Measurements from ENCODE around the gene LMOD1.
"Not testable (repeated sequence)": the region's sequence is repeated elsewhere in the genome, so short reads cannot be mapped to it uniquely, and the experiment has no call there.

LMOD1 gene

GRCh38 chr1:201916649-201917249 lies 29.6 kb downstream of the LMOD1 start:
- Mint-ChIP-seq H3K9me3 (no peaks in the 10 kb centered on the region), H3K4me1 (no peaks in the 10 kb centered on the region), H3K4me3 (no peak overlapping the region), H3K27me3 (peaks cover 34% of the 10 kb centered on the region), H3K36me3 (no peaks in the 10 kb centered on the region), H3K27ac (no peak overlapping the region)
- no peak for DNase-seq
- CTCF ChIA-PET: no interaction called here

DNA sequence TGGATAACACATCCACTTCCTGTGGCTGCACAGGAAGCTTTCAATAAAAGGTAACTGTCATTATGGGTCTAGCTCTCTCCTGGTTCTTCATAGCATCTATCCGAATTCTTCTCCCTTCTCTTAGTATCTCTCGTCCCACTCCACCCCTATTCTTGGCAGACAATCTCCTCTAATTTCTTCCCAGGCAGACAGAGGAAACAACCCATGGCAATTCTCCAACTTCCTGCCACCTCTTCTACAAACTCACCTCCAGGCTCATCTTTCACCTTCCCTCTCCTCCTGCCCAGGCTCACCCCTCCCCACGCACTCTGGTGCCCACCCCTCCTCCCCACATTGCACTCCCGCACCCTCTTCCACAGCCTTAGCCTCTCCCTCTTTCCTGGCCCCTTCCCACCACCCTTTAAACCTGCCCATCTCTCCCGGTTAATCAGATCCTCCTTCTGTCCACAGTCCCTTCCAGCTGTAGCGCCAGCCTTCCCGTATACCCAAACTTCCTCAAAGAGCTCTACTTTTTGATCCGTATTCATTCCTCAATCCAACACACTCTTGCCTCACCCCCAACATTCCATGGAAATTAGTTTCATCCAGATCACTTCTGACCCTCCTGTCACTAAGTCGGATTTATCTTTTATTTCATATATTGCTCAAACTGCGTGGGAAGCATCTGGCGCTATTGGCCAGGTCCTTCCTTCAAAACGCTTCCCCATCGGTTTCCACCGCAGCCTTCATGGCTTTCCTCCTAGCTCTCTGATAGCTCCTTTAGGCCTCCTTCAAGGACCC lies 31.7 kb downstream of the LMOD1 start:
- DNase-seq: no peak
- no peaks in the 10 kb centered on the region for H3K36me3 Mint-ChIP-seq
- H3K27me3 Mint-ChIP-seq: peaks cover 40% of the 10 kb centered on the region
- no peaks in the 10 kb centered on the region for H3K4me1 Mint-ChIP-seq
- no peak overlapping the region for H3K4me3 Mint-ChIP-seq
- CTCF ChIA-PET: no interaction called here
- no peaks in the 10 kb centered on the region for H3K9me3 Mint-ChIP-seq
- no peak overlapping the region for H3K27ac Mint-ChIP-seq

- H3K4me3 Mint-ChIP-seq: no peak overlapping the region
- H3K36me3 Mint-ChIP-seq: no peaks in the 10 kb centered on the region
- CTCF ChIA-PET: interaction anchor here (1.8 kb wide), 1 partner anchor 17 kb away, joined by 5 read pairs; no protein-coding TSS in a partner anchor
- H3K4me1 Mint-ChIP-seq: no peaks in the 10 kb centered on the region
- no peak for DNase-seq
- no peak overlapping the region for H3K27ac Mint-ChIP-seq
- H3K27me3 Mint-ChIP-seq: peaks cover 42% of the 10 kb centered on the region
- no peaks in the 10 kb centered on the region for H3K9me3 Mint-ChIP-seq
These were observed 33.5 kb downstream of the LMOD1 start for GRCh38 chr1:201912832-201913231.

- Mint-ChIP-seq H3K4me1 (no peaks in the 10 kb centered on the region), H3K27me3 (peaks cover 40% of the 10 kb centered on the region), H3K4me3 (no peak overlapping the region), H3K36me3 (no peaks in the 10 kb centered on the region), H3K9me3 (no peaks in the 10 kb centered on the region), H3K27ac (no peak overlapping the region)
- DNase-seq: no peak
- CTCF ChIA-PET: interaction anchor here (0.8 to 1.8 kb wide), 2 partner anchors 16 to 17 kb away, joined by 3 to 5 read pairs; no protein-coding TSS in a partner anchor
These were observed 34.3 kb downstream of the LMOD1 start for GRCh38 chr1:201911826-201912571.

GRCh38 chr1:201907621-201908020 lies 38.7 kb downstream of the LMOD1 start:
- Mint-ChIP-seq H3K27ac (no peak overlapping the region), H3K27me3 (peaks cover 45% of the 10 kb centered on the region), H3K36me3 (no peaks in the 10 kb centered on the region), H3K4me1 (peaks cover 4% of the 10 kb centered on the region), H3K4me3 (no peak overlapping the region), H3K9me3 (no peaks in the 10 kb centered on the region)
- DNase-seq: no peak
- CTCF ChIA-PET: interaction anchor here (2.9 kb wide), 1 partner anchor 12 kb away, joined by 13 read pairs; no protein-coding TSS in a partner anchor

DNA sequence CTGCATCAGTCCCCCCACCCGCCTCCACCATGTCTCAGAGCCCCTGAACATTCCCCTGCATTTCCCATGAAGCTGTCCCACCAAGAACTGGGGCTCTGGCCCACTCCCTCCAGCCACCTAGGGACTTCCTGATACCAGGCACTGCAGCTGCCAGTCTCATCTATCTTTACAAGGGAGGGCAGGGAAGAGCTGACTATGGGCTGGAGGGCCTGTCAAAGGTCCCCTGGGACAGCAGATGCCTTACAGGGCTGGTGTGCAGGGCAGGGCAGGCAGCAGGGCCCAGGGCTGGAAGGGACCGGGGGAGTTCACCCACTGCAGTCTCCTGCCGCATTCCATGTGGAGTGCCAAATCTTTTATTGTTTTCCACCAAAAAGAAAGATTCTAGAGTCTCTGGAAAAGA lies 40.0 kb downstream of the LMOD1 start:
- no peak for DNase-seq
- Mint-ChIP-seq H3K4me1 (peaks cover 4% of the 10 kb centered on the region), H3K27ac (no peak overlapping the region), H3K36me3 (no peaks in the 10 kb centered on the region), H3K27me3 (peaks cover 51% of the 10 kb centered on the region), H3K9me3 (no peaks in the 10 kb centered on the region), H3K4me3 (no peak overlapping the region)
- CTCF ChIA-PET: interaction anchor here (2.9 kb wide), 1 partner anchor 11 kb away, joined by 13 read pairs; no protein-coding TSS in a partner anchor

DNA sequence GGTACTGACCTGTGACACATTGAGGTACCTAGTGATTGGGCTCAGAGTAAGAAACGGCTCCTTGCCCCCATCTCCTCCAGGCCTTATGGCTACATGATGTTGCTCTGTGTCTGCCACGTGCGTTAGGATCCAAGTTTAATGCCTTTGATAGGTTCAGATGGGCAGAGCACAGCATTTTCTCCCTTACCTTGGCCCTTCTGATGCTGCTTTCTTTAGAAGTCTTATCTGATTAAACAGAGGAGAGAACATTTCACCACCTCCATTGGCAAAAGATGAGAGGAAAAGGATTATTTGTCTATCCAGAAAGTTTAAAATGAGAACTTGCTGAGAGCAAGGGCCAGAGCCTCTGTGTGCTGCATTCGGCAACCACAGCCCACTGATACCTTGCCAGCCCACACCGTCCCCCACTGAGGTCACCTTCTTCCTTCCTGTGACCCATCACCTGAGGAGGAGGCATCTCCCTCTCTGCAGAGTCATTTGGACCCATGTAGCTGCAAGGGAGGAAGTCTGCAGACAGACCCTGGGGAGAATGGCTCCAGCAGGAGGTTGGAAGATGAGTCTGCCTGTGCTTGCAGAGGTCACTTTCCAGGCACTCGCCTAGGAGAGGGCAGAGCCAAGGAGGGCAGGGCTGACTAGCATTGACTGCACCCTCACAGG lies 41.0 kb downstream of the LMOD1 start:
- Mint-ChIP-seq H3K4me1 (peaks cover 4% of the 10 kb centered on the region), H3K36me3 (no peaks in the 10 kb centered on the region), H3K27ac (peak overlapping the region; percentile 24), H3K27me3 (peaks cover 51% of the 10 kb centered on the region), H3K9me3 (no peaks in the 10 kb centered on the region), H3K4me3 (no peak overlapping the region)
- CTCF ChIA-PET: interaction anchor here (2.9 kb wide), 1 partner anchor 10 kb away, joined by 13 read pairs; no protein-coding TSS in a partner anchor
- DNase-seq: no peak

DNA sequence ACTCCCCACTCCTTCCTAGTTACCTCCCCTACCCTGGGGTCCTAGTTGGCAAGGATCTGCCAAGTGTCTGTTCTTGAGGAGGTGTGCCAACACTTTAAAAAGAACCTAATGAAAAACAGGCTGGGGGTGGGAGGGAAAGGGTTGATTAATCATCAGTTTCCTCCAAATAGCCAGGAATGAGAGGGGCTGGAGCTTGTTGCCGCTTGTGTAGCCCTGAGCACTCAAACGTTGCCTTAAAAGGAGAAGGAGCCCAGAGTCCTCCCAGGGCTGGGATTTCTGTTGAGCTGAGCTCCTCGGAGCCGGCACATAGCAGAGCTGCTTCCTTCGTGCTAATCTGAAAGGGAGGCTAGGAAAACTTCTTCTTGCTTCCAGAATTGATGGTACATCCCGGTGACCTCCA lies 41.8 kb downstream of the LMOD1 start:
- no peak for DNase-seq
- CTCF ChIA-PET: no interaction called here
- no peaks in the 10 kb centered on the region for H3K36me3 Mint-ChIP-seq
- H3K27ac Mint-ChIP-seq: no peak overlapping the region
- H3K27me3 Mint-ChIP-seq: peaks cover 51% of the 10 kb centered on the region
- no peak overlapping the region for H3K4me3 Mint-ChIP-seq
- H3K9me3 Mint-ChIP-seq: no peaks in the 10 kb centered on the region
- H3K4me1 Mint-ChIP-seq: peaks cover 4% of the 10 kb centered on the region

- H3K4me3 Mint-ChIP-seq: no peak overlapping the region
These were observed 43.2 kb downstream of the LMOD1 start for GRCh38 chr1:201903135-201903534.

GRCh38 chr1:201902198-201902597 lies 44.1 kb downstream of the LMOD1 start:
- no peak for DNase-seq
- Mint-ChIP-seq H3K4me3 (no peak overlapping the region), H3K9me3 (no peaks in the 10 kb centered on the region), H3K27ac (no peak overlapping the region), H3K27me3 (peaks cover 42% of the 10 kb centered on the region), H3K36me3 (no peaks in the 10 kb centered on the region), H3K4me1 (peaks cover 4% of the 10 kb centered on the region)
- CTCF ChIA-PET: no interaction called here

More at GRCh38 chr1:201903135-201903534, 43.2 kb downstream of the LMOD1 start:
- CTCF ChIA-PET: interaction anchor here (0.7 kb wide), 1 partner anchor 7 kb away, joined by 4 read pairs; no protein-coding TSS in a partner anchor
- no peak for DNase-seq
- no peak overlapping the region for H3K27ac Mint-ChIP-seq
- H3K27me3 Mint-ChIP-seq: peaks cover 46% of the 10 kb centered on the region
- H3K4me1 Mint-ChIP-seq: peaks cover 4% of the 10 kb centered on the region
- no peaks in the 10 kb centered on the region for H3K36me3 Mint-ChIP-seq
- H3K9me3 Mint-ChIP-seq: no peaks in the 10 kb centered on the region

GRCh38 chr1:201901036-201901435 lies 45.3 kb downstream of the LMOD1 start:
- H3K36me3 Mint-ChIP-seq: not testable (repeated sequence)

DNA sequence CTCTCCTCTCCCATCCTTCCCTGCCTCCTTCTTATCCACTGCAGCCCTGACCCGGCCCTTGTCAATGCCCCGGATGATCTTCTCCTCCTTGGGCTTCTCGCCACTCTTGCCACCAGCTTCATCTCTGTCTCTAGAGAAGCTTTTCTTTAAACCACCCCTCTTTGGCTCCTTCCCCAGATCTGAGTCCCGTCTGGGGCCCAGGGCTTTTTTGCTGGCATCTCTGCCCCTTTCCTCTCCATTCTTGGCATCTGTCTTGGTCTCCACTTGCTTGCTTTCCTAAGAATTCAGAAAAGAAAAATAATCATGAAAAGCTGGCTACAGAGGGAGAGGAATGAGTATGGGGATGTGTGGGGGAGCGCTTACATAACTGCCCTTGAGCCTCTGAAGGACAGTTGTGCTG lies 45.9 kb downstream of the LMOD1 start:
- no peak overlapping the region for H3K4me3 Mint-ChIP-seq
- peaks cover 43% of the 10 kb centered on the region for H3K27me3 Mint-ChIP-seq
- no peak overlapping the region for H3K27ac Mint-ChIP-seq
- H3K36me3 Mint-ChIP-seq: no peaks in the 10 kb centered on the region
- CTCF ChIA-PET: interaction anchor here (0.8 kb wide), 1 partner anchor 23 kb away, joined by 3 read pairs; no protein-coding TSS in a partner anchor
- DNase-seq: no peak
- no peaks in the 10 kb centered on the region for H3K9me3 Mint-ChIP-seq
- H3K4me1 Mint-ChIP-seq: peaks cover 14% of the 10 kb centered on the region

More at GRCh38 chr1:201901036-201901435, 45.3 kb downstream of the LMOD1 start:
- CTCF ChIA-PET: interaction anchor here (0.8 kb wide), 1 partner anchor 23 kb away, joined by 3 read pairs; no protein-coding TSS in a partner anchor
- H3K4me1 Mint-ChIP-seq: peaks cover 12% of the 10 kb centered on the region
- H3K27me3 Mint-ChIP-seq: peaks cover 42% of the 10 kb centered on the region
- not testable (repeated sequence) for H3K9me3 Mint-ChIP-seq, H3K27ac Mint-ChIP-seq, H3K4me3 Mint-ChIP-seq, DNase-seq

- Mint-ChIP-seq H3K36me3 (no peaks in the 10 kb centered on the region), H3K9me3 (no peaks in the 10 kb centered on the region), H3K27me3 (peaks cover 40% of the 10 kb centered on the region), H3K4me1 (peaks cover 15% of the 10 kb centered on the region), H3K4me3 (no peak overlapping the region), H3K27ac (no peak overlapping the region)
- no peak for DNase-seq
- CTCF ChIA-PET: interaction anchor here (1.2 kb wide), 2 partner anchors 100 to 236 kb away, joined by 3 to 4 read pairs; no protein-coding TSS in a partner anchor
These were observed 46.5 kb downstream of the LMOD1 start for GRCh38 chr1:201899683-201900429.
